Right forelimb (tissue), 1 donor: ENCODE data around the gene SCN4A.
"Not testable (repeated sequence)": the region's sequence is repeated elsewhere in the genome, so short reads cannot be mapped to it uniquely, and the experiment has no call there.

Experiments
- DNase-seq: peaks from one replicate; pipeline ENCODE4 v3.0.0-alpha.2; 2018

SCN4A gene

DNA sequence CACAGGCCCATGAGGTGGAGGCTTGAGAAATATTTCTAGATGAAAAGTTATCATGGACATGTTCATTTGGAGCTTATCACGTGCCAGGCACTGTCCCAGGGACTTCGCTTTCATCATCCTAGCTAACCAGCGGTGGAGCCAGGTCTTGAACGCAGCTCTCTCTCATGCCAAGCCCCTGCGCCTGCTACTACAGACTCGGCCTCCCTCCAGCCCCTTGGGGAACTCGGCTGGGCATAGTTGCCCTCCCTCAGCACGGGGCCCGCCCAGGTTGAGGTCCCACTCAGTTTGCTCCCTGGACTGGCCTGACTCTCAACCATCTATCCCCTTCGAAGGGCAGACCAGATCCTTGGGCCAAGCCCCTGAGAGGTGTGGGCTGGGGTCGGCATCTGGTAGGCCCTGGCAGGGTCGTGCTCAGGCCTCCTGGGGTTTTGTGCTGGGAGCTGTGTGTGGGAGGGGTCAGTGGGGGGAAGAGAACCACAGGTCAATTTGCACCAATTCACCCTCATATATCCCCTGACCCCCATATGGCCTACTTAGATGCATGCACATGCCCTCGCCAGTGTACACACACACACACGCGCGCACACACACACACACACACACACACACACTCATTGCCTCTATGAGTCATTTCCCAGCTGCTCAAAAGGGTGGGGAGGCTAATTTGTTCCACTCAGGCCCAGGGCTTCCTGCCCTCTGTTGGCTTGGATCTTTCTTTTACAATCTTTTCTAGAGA, 12.1 kb upstream of the SCN4A start:
- DNase-seq, result peak; percentile 69

DNA sequence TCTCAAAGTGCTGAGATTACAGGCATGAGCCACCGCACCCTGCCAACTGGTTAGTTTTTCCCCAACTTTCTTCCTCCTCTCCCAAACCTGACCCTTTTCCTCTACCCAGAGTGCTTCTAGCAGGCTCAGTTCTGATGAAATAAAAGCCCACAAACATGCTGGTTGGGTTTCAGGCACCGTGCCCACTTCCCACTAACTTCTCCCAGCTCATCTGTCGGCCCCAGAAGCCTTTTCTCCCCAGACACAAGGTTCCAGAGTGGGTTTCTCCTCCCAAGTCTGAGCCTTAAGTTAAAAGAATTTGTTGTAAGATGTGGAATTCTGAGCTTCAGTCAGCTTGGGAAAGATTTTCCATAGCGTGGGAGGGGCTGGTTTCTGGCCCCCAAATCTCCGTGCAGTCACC, 11.5 kb upstream of the SCN4A start:
- no peak for DNase-seq

GRCh38 chr17:63983320-63983719, 10.6 kb upstream of the SCN4A start:
- peak; percentile 52 for DNase-seq

DNA sequence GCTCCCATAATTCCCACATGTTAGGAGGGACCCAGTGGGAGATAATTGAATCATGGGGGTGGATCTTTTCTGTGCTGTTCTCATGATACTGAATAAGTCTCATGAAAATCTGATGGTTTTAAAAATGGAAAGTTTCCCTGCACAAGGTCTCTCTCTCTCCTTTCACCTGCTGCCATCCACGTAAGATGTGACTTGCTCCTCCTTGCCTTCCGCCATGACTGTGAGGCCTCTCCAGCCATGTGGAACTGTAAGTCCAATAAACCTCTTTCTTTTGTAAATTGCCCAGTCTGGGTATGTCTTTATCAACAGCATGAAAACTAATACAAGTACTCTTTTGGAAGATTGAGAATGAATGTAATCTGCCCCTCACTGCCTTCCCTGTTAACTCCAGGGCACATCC, 9.9 kb upstream of the SCN4A start:
- DNase-seq, result not testable (repeated sequence)

GRCh38 chr17:63978272-63979200, 5.8 kb upstream of the SCN4A start:
- peak; percentile 37 for DNase-seq

- DNase-seq, result no peak
These were observed 4.0 kb upstream of the SCN4A start for GRCh38 chr17:63976702-63977101.

GRCh38 chr17:63975541-63976092, 2.9 kb upstream of the SCN4A start:
- no peak for DNase-seq

- no peak for DNase-seq
These were observed 2.0 kb upstream of the SCN4A start for GRCh38 chr17:63974594-63975192.

- DNase-seq, result no peak
These were observed 1.3 kb upstream of the SCN4A start for GRCh38 chr17:63973930-63974593.

DNA sequence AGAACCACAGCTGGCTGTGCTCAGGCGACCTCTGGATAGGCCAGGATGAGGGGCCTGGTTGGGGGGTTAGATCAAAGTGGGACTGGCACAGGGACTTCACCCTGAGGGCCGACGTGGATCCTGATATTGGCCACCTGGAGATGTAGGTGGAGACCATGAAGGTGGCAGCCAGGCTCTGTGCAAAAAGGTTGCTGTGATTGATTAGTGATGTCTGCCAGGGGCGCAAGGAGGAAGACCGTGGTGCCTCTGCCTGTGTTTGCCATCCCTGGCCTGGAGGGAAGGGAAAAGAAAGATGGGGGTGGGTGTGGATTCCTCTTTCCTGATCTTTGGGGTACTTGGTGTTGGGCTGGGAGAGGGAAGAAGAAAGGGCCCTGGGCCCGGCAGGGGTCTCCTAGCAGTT, 529 bp upstream of the SCN4A start:
- no peak for DNase-seq

DNA sequence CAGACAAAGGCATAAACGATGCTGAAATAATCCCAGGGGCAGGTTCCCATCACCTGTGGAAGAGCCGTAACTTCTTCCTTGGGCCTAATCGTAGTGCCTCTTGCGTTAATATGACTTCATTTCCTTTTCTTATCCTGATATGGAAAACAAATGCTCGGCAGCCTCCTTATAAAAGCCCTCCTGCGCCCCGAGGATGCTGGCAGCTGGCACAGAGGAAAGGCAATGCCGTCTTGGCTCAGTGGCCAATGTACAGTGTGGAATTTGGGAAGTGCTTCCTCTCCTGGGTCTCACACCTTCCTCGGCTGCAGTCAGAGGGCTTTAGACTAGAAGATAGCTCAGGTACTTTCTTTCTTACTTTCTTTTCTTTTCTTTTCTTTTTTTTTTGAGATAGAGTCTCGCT, 3.4 kb downstream of the SCN4A start:
- no peak for DNase-seq

DNA sequence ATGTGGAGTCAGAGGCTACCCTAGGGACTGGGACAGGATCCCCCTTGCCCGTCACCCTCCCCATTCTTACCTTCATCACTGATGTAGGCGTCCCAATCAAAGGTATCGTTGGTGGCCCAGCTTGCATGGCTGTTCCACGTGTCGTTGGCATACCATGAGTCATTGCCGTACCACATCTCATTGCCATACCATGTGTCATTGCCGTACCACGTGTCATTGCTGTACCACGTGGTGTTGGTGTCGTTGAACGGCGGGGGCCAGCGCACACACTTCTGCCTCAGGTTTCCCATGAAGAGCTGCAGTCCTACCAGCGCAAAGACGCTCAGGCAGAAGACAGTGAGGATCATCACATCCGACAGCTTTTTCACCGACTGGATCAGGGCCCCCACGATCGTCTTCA, 4.8 kb downstream of the SCN4A start:
- DNase-seq, result no peak

DNA sequence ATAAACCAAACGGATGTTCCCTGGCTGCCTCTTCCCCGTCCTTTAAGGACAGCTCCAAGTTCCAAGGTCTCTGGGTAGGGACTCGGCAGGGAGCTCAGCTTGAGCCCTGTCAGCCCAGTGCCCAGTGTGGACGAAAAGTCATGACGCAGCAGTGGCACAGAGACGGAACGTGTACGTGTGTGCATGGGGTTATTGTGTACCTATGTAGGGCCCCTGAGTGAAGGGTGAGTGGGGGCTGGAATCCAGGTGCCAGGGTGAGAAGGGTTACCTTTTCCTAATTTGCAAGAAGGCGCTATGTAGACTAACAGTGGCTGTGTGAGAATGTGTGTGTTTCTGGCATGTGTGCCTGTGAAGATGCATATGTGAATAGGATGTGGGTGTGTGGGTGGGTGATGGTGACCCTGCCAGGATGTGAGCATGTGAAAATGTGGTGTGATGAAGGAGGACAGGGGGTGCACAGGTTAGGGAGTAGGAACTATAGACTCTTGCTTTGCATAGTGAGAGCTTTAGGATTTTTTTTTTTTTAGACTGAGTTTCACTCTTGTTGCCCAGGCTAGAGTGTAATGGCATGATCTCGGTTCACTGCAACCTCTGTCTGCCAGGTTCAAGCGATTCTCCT, 6.0 kb downstream of the SCN4A start:
- DNase-seq, result no peak

- no peak for DNase-seq
These were observed 9.6 kb downstream of the SCN4A start for GRCh38 chr17:63963123-63963522.

DNA sequence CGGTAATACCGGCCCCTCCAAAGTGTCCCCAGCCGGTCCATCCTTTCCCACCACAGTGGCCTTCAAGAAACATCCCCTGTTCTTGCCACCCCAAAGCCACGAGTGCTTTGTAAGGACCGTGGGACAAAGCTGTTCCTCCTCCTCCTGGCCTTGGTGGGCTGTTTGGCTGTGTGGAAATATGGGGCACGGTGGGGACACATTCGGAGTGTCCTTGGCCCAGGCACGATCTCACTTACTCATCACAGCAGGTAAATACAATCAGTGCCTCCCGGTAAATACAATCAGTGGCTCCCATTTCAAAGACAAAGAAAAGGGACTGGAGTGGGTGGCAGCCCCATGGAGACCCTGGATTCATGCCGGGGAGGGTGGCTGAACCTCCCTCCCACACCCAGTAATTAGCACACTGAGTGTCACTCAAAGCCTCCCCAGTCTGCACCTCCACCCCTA, 10.4 kb downstream of the SCN4A start:
- no peak for DNase-seq

GRCh38 chr17:63961355-63962212, 11.1 kb downstream of the SCN4A start:
- peak; percentile 71 for DNase-seq

DNA sequence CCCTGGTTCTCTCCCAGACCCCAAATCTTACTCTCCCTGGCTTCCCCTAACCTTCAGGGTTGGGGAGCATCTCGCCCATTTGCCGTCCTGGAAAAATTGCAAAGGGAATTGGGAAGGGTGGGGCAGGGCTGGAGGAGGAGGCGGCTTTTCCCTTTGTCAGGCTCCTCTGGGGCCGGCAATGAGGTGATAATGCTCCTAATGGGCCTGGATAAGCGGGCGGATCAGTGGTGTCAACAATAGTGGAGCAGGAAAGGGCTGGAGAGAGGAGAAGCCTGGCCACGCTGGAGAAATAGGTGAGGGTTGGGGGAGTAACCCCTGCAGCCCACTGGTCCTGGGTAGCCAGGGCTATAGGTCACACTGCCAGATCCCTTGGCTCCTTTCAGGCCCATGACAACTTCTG, 12.3 kb downstream of the SCN4A start:
- no peak for DNase-seq

GRCh38 chr17:63960006-63960405, 12.7 kb downstream of the SCN4A start:
- no peak for DNase-seq

GRCh38 chr17:63956296-63956920, 16.3 kb downstream of the SCN4A start:
- no peak for DNase-seq

GRCh38 chr17:63955791-63956190, 16.9 kb downstream of the SCN4A start:
- DNase-seq, result no peak

DNA sequence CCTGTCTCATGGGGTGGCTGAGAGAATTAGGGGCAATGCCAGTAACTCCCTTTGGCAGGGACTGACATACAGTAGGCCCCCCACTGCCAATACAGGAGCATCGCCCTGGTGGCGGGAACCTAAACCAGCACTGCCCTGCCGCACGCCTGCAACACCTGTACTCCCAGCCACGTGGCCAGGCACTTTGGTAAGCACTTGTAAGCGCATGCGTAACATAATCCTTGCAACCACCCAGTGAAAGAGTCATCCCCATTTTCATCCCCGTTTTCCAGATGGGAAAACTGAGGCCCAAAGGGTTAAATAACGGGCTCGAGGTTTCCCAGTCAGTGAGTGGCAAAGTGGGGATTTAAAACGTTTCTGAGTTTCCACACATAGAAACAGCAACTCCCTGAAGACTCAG, 17.5 kb downstream of the SCN4A start:
- DNase-seq, result no peak
